Chondrocyte (in vitro differentiated cells): ENCODE results near the gene DKK3. TPM values are rescaled to one million over a fixed set of nuclear protein-coding genes. Genes with fewer than 3 reads are reported as not detected.
A peak's percentile ranks its signal among the peaks of the same experiment; 100 is the strongest.

Experiments
- DNase-seq: peaks from one replicate; pipeline ENCODE4 v3.0.0; 2021; ENCODE audit warnings: mixed read lengths, low spot score
- H3K27ac Mint-ChIP-seq: one replicate; pipeline ENCODE4 v1.8.0; 2021; ENCODE audit warnings: mild to moderate bottlenecking, moderate library complexity, mixed read lengths; ENCODE audit not compliant: unreplicated experiment
- H3K27me3 Mint-ChIP-seq: 2 replicates; pipeline ENCODE4 v1.8.0; 2021; ENCODE audit warnings: low read depth, mixed read lengths
- H3K36me3 Mint-ChIP-seq: 2 replicates; pipeline ENCODE4 v1.8.0; 2021; ENCODE audit warnings: low read depth, mixed read lengths
- H3K4me1 Mint-ChIP-seq: 2 replicates; pipeline ENCODE4 v1.8.0; 2021; ENCODE audit warnings: low read depth, mild to moderate bottlenecking, mixed read lengths
- H3K4me3 Mint-ChIP-seq: one replicate; pipeline ENCODE4 v1.8.0; 2021; ENCODE audit warnings: mild to moderate bottlenecking, moderate library complexity, mixed read lengths; ENCODE audit not compliant: unreplicated experiment
- H3K9me3 Mint-ChIP-seq: 2 replicates; pipeline ENCODE4 v1.8.0; 2021; ENCODE audit warnings: low read depth, mixed read lengths
- total RNA-seq: library from RNA; stranded (reverse); gene quantifications from 3 replicates; pipeline ENCODE4 v1.2.1, GENCODE V29; 2021
- TF ChIP-seq, protein P1 (sequence below): fragments of 200-600 bp; sonication (generic); IDR thresholded peaks from 2 replicates; pipeline ENCODE4 v1.5.0; 2021; ENCODE audit warnings: antibody characterized with exemption, mild to moderate bottlenecking, moderate library complexity

The DKK3 gene
- total RNA-seq, 1 donor from 2014 or later, result 575 TPM

DNA sequence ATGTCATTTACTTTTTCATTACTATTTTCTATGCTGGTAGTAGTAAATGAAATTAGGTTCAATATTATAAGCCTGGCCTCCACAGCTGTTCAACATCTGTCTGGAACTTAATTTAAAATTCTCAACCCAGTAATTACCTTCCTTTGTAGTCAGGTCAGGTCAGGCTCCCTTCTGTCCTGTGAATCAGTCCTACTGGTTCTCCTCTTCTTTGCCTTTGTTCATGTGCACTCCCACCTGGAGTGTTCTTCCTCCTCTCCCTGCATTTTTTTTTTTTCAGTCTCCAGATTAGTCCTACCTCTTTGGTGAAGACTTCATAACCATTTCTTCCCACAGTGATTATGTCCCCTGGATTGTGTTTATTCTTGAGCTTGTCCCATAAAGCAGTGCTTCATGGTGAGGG is 67.9 kb downstream of the DKK3 start:
- TF ChIP-seq, protein P1, sequence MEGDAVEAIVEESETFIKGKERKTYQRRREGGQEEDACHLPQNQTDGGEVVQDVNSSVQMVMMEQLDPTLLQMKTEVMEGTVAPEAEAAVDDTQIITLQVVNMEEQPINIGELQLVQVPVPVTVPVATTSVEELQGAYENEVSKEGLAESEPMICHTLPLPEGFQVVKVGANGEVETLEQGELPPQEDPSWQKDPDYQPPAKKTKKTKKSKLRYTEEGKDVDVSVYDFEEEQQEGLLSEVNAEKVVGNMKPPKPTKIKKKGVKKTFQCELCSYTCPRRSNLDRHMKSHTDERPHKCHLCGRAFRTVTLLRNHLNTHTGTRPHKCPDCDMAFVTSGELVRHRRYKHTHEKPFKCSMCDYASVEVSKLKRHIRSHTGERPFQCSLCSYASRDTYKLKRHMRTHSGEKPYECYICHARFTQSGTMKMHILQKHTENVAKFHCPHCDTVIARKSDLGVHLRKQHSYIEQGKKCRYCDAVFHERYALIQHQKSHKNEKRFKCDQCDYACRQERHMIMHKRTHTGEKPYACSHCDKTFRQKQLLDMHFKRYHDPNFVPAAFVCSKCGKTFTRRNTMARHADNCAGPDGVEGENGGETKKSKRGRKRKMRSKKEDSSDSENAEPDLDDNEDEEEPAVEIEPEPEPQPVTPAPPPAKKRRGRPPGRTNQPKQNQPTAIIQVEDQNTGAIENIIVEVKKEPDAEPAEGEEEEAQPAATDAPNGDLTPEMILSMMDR, result no peak
- no peak overlapping the region for H3K4me3 Mint-ChIP-seq
- peaks cover 26% of the 10 kb centered on the region for H3K36me3 Mint-ChIP-seq
- H3K9me3 Mint-ChIP-seq, result no peaks in the 10 kb centered on the region
- DNase-seq, result no peak
- H3K27me3 Mint-ChIP-seq, result no peaks in the 10 kb centered on the region
- no peak overlapping the region for H3K27ac Mint-ChIP-seq
- H3K4me1 Mint-ChIP-seq, result peaks cover 18% of the 10 kb centered on the region

DNA sequence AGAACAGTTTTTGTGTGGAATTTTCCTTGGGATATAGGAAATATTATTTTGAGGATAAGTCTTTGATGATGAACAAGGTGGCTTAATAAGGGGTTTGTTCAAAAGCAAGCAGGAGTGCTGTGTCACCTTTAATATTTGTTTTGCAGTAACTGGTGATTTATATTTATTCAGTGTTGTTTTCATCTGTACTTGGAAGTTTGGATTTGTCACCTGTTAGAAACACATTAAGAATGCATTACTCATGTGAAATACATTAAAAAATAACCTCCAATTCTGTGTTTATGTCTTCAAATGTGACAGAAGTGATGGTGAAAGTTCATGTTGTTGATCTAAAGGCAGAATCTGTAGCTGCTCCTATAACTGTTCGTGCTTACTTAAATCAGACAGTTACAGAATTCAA is 70.5 kb downstream of the DKK3 start:
- H3K9me3 Mint-ChIP-seq, result no peaks in the 10 kb centered on the region
- H3K27ac Mint-ChIP-seq, result no peak overlapping the region
- H3K4me1 Mint-ChIP-seq, result peaks cover 20% of the 10 kb centered on the region
- no peak for DNase-seq
- TF ChIP-seq, protein P1, result no peak
- no peaks in the 10 kb centered on the region for H3K27me3 Mint-ChIP-seq
- no peak overlapping the region for H3K4me3 Mint-ChIP-seq
- H3K36me3 Mint-ChIP-seq, result peaks cover 34% of the 10 kb centered on the region

DNA sequence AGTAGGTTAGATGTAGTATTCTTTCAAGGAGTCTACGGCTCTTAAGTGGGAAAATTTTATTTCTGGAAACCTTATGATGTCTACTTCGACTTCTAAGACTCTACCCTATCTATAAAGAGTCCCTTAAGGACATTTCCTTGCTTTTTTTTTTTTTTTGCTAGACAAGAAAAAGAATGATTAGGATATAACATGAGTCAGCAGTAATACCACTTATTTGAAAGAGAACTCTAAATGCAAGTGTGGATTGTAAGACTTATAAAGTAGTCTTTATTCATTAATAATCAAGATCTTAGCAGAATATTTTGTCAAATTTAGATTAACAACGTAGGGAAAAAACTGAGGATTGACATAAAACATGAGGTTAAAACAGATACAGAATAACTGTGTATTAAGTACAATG is 71.0 kb downstream of the DKK3 start:
- H3K27ac Mint-ChIP-seq, result no peak overlapping the region

DNA sequence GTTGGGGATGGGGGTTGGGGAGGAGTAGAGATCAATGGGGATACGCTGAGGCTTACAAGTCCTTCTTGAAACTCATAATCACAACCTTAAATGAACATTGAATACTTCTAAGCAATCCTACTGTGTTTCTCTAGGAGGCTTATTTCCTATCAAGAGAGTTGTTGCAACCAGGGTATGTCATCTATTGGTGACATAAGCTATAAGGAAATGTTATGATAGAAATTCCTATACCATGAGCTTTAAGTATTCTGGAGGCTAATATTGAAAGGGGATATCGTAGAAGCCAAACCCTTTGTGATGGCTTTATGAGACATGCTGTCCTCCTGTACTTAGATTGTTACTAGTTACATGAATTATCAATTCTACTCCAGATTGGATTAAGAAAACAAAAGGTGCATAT is 72.9 kb downstream of the DKK3 start:
- TF ChIP-seq, protein P1, result no peak
- no peak overlapping the region for H3K27ac Mint-ChIP-seq
- H3K27me3 Mint-ChIP-seq, result no peaks in the 10 kb centered on the region
- H3K4me3 Mint-ChIP-seq, result no peak overlapping the region
- DNase-seq, result no peak
- H3K4me1 Mint-ChIP-seq, result peaks cover 16% of the 10 kb centered on the region
- H3K36me3 Mint-ChIP-seq, result peaks cover 31% of the 10 kb centered on the region
- H3K9me3 Mint-ChIP-seq, result no peaks in the 10 kb centered on the region

More for the DNA sequence above, 71.0 kb downstream of the DKK3 start:
- Mint-ChIP-seq H3K27me3 (no peaks in the 10 kb centered on the region), H3K4me3 (no peak overlapping the region), H3K9me3 (no peaks in the 10 kb centered on the region), H3K4me1 (peaks cover 16% of the 10 kb centered on the region), H3K36me3 (peaks cover 32% of the 10 kb centered on the region)
- DNase-seq, result no peak
- TF ChIP-seq, protein P1, result no peak

DNA sequence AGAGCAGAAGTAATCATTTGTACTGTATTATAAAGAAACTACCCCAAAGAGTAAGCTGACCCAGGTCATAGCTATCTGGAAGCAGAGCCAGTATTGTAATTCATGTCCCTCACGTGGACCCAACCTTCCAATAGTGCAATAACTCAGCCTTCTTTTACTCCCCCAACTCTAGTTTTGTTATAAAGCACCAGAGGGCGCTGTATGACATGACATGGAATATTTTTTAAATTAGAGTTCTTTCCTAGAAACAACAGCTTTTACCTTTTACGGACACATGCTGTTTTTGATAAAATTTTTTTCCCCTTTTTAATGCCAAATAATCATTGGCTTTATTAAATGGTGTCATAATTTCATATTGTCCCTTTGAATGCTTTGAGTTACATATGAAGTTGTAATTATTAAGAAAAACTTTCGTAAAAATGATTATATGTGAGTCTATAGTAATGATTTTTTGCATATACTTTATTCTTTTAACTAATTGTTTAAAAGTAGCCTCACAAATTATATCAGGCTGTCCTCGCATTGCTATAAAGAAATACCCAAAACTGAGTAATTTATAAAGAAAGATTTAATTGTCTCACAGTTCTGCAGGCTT is 76.9 kb downstream of the DKK3 start:
- Mint-ChIP-seq H3K4me1 (peaks cover 13% of the 10 kb centered on the region), H3K36me3 (peaks cover 30% of the 10 kb centered on the region), H3K9me3 (no peaks in the 10 kb centered on the region), H3K27ac (peak overlapping the region; percentile 68), H3K4me3 (no peak overlapping the region), H3K27me3 (no peaks in the 10 kb centered on the region)
- TF ChIP-seq, protein P1, result peak; percentile 93
- no peak for DNase-seq
